SK-N-SH treated with all-trans-retinoic acid at 6 μM for 48 hours (cell line): ENCODE data around the gene HCLS1.

ENCODE experiments used
- ARNTL ChIP-seq: fragments of 450-650 bp; formaldehyde crosslinking; IDR thresholded peaks from 2 replicates; pipeline ENCODE4 v1.5.0; 2020; ENCODE audit warnings: low read depth, mild to moderate bottlenecking, moderate library complexity, borderline replicate concordance
- PATZ1 ChIP-seq: fragments of 250-450 bp; sonication (Bioruptor Pico); IDR thresholded peaks from 2 replicates; pipeline ENCODE4 v1.8.0; 2020; ENCODE audit warnings: mild to moderate bottlenecking, moderate library complexity, borderline replicate concordance
- RARB ChIP-seq: fragments of 250-450 bp; sonication (Bioruptor Pico); IDR thresholded peaks from 2 replicates; pipeline ENCODE4 v1.8.0; 2021; ENCODE audit warnings: mild to moderate bottlenecking, moderate library complexity
- SNAI2 ChIP-seq: fragments of 250-450 bp; sonication (Bioruptor Pico); IDR thresholded peaks from 2 replicates; pipeline ENCODE4 v1.5.0; 2020; ENCODE audit warnings: mild to moderate bottlenecking, moderate library complexity
- TCF4 ChIP-seq: fragments of 250-450 bp; sonication (Bioruptor Pico); IDR thresholded peaks from 2 replicates; pipeline ENCODE4 v1.8.0; 2021; ENCODE audit warnings: mild to moderate bottlenecking, moderate library complexity, borderline replicate concordance
- ZFP30 ChIP-seq: fragments of 450-650 bp; formaldehyde crosslinking; IDR thresholded peaks from 2 replicates; pipeline ENCODE4 v1.5.0; 2022; ENCODE audit warnings: mild to moderate bottlenecking, moderate library complexity
- TF ChIP-seq, protein P1 (sequence below): fragments of 250-450 bp; sonication (Bioruptor Pico); IDR thresholded peaks from 2 replicates; pipeline ENCODE4 v1.5.0; 2020; ENCODE audit warnings: mild to moderate bottlenecking, moderate library complexity
- TF ChIP-seq, protein P2 (sequence below): fragments of 250-450 bp; sonication (Bioruptor Pico); IDR thresholded peaks from 2 replicates; pipeline ENCODE4 v1.5.1; 2020; ENCODE audit warnings: low read depth, mild to moderate bottlenecking, moderate library complexity

- TF ChIP-seq ARNTL: no peak
- TF ChIP-seq PATZ1: no peak
- TF ChIP-seq SNAI2: no peak
- TF ChIP-seq RARB: no peak
- TF ChIP-seq, protein P1, sequence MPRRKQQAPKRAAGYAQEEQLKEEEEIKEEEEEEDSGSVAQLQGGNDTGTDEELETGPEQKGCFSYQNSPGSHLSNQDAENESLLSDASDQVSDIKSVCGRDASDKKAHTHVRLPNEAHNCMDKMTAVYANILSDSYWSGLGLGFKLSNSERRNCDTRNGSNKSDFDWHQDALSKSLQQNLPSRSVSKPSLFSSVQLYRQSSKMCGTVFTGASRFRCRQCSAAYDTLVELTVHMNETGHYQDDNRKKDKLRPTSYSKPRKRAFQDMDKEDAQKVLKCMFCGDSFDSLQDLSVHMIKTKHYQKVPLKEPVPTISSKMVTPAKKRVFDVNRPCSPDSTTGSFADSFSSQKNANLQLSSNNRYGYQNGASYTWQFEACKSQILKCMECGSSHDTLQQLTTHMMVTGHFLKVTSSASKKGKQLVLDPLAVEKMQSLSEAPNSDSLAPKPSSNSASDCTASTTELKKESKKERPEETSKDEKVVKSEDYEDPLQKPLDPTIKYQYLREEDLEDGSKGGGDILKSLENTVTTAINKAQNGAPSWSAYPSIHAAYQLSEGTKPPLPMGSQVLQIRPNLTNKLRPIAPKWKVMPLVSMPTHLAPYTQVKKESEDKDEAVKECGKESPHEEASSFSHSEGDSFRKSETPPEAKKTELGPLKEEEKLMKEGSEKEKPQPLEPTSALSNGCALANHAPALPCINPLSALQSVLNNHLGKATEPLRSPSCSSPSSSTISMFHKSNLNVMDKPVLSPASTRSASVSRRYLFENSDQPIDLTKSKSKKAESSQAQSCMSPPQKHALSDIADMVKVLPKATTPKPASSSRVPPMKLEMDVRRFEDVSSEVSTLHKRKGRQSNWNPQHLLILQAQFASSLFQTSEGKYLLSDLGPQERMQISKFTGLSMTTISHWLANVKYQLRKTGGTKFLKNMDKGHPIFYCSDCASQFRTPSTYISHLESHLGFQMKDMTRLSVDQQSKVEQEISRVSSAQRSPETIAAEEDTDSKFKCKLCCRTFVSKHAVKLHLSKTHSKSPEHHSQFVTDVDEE (CRISPR knock-in tag): no peak
- TF ChIP-seq, protein P2, sequence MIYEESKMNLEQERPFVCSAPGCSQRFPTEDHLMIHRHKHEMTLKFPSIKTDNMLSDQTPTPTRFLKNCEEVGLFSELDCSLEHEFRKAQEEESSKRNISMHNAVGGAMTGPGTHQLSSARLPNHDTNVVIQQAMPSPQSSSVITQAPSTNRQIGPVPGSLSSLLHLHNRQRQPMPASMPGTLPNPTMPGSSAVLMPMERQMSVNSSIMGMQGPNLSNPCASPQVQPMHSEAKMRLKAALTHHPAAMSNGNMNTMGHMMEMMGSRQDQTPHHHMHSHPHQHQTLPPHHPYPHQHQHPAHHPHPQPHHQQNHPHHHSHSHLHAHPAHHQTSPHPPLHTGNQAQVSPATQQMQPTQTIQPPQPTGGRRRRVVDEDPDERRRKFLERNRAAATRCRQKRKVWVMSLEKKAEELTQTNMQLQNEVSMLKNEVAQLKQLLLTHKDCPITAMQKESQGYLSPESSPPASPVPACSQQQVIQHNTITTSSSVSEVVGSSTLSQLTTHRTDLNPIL: no peak
- TF ChIP-seq TCF4 (CRISPR knock-in tag): no peak
- no peak for TF ChIP-seq ZFP30 (CRISPR knock-in tag)
These were observed 44.8 kb upstream of the HCLS1 start for GRCh38 chr3:121705541-121705940.
